HG03064 (cell line): ENCODE data around the gene TNP2.
A peak's percentile ranks its signal among the peaks of the same experiment; 100 is the strongest.
"Not testable (repeated sequence)": the region's sequence is repeated elsewhere in the genome, so short reads cannot be mapped to it uniquely, and the experiment has no call there.

ENCODE experiments used
- ATAC-seq: cut with Tn5 transposase; IDR thresholded peaks from one replicate; pipeline ENCODE4 v1.9.1; 2021; ENCODE audit warnings: low read depth; ENCODE audit not compliant: unreplicated experiment

TNP2 gene

DNA sequence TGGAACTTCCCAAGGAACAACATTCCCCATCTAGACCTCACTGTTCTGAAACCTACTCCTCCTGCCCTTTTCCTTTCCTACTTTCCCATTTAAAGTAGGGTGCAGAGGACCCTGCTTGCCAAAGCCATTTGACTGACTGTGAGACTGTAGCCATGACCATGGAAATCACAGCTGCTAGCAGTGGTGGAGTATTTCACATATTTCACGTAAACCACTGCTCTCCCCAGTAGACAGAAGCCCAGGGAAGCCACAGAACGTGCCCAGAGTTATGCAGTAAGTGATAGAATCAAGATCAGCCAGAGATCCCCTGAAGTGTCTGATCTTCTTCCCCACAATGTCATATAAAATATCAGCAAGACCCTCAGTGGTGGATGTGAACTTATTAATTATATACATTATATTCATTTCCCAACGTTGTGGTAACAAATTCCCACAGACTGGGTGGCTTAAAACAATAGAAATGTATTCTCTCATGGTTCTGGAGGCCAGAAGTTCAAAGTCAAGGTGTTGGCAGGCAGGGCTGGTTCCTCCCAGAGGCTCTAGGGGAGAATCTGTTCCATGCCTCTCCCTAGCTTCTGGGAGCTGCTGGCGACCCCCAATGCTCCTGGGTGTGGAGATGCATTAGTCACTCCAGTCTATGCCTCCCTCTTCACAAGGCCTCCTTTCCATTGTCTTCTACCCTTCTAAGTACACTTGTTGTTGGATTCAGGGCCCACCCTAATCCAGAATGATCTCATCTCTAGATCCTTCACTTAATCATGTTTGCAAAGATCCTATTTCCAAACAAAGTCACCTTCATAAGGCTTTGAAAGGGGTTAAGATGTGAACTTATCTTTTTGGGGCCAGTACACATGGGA, 32.7 kb upstream of the TNP2 start:
- ATAC-seq, result no peak

DNA sequence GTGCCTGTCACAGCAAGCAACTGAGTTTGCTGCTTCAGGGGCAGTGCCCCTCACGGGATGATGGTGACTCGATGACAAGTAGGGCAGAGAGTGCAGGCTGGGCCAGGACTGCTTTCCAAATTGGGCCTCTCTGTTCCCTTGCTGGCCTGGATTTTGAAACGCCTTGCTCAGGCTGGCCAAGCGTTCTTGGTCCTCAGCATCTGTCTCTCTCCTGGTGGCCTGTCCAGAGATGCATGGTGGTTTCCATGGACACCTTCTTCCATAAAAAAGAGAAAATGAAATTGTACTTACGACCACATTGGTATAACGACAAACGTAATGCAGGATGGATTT, 31.4 kb upstream of the TNP2 start:
- no peak for ATAC-seq

DNA sequence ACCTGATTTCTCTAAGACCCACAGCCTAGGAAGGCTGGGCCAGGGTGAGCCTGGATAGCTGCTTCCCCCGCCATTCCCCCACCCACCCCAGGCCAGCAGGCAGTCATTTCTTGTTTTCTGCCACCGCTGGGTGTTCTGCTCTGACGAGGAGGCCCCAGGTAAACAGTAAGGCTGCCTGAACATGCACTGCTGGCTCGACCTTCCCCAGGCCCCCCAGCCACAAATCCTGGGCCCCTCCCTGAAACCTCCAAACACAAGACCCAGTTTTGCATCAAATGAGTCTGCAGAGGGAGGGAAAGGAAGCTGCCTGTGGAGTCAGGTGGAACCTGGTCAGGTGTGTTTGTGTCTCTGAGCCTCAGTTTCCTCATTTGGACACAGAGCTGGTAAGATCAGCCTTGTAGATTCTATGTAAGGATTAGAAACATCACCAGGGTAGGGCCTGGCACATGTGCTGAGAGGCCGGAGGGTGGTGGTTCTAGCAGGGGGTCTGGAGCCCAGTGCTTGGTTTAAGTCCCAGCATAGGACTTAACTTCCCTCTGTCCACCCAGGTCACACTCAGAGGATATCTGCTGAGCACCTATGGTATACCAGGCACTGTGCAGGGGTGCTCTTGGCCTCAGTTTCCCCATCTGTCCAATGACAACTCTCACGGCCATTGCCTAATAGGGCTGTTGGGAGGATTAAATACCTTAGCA, 30.9 kb upstream of the TNP2 start:
- ATAC-seq, result no peak

DNA sequence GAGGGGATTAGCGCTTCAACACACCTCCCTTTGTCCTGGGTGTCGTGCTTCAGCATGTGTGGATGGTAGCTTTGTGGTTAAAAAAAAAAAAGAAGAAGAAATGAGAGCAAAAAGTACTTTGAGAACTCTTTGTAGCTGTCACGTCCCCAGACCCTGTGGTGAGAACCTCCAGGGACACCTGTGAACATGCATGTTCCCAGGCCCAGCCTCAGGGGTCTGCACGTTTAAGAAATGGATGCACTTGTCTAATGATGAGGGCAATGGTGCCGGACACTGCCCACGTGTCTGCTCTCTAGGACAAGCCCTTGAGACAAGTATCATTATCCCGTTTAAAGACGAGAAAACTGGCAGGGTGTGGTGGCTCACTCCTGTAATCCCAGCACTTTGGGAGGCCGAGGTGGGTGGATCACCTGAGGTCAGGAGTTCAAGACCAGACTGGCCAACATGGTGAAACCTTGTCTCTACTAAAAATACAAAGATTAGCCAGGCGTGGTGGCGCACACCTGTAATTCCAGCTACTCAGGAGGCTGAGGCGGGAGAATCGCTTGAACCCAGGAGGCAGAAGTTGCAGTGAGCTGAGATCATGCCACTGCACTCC, 29.9 kb upstream of the TNP2 start:
- not testable (repeated sequence) for ATAC-seq

GRCh38 chr16:11298143-11298900, 29.2 kb upstream of the TNP2 start:
- no peak for ATAC-seq

DNA sequence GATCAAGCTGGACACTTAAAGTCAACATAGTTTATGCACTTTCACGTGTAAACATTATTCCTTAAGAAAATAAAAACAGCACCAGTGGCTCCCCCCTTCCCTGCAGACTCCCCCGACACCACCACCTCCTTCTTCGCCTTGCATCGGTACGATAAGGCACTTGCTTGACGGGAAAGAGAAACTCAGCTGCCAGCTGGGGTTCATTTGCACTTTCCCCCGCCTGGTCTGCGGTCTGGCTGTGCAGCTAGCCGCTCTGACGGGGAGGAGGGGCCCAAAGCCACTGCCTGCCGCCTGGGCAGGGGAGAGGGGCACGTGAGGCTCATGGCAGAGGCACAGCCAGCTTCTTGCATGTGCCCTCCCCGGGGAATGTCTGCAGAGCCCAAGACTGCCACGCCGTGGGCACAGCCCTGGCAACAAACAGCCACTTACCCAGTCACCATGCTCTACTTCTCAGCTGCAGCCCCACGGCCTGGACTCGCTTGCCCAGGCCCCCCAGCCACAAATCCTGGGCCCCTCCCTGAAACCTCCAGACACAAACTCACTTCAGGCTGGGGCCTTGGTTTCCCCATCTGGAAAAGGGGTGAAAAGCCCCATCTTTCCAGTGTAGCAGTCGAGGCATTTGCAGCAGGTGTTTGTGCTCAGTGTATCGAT, 28.5 kb upstream of the TNP2 start:
- peak; percentile 71 for ATAC-seq

DNA sequence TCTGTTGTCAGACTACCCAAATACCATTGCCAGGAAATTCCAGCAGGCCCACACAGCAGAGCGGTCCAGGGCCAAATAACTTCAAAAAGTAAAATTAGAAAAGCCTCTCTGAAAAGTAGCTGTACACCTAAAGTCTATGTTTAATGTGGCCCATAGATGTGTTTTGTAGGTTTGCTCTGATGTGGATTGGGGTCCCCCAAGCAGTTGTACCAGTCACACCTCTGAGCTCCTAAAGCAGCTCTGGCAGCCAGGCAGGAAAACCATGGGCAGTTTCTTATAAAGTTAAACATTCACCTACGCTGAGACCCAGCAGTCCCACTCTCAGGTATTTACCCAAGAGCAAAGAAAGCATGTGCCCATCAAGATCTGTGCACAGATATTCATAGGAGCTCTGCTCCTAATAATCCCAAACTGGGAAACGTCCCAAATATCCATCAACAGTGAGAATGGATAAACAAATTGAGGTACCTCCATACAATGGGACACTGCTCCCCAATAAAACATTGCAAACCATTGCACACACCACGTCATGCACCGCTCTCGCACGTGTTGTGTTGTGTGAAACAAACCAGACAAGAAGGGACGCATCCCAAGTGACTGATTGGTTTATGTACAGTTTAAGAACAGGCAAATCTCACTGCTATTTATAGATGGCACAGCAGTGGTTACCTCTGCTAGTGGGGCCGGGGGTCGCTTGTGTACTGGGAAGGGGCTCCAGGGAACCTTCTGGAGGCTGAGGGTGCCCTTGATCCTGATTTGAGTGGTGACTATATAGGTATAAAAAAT, 27.8 kb upstream of the TNP2 start:
- peak; percentile 10 for ATAC-seq

- no peak for ATAC-seq
Observed at GRCh38 chr16:11296351-11296705, 27.2 kb upstream of the TNP2 start.

- no peak for ATAC-seq
Observed at GRCh38 chr16:11295672-11296071, 26.5 kb upstream of the TNP2 start.

GRCh38 chr16:11292076-11292748, 23.1 kb upstream of the TNP2 start:
- ATAC-seq, result no peak

- ATAC-seq, result no peak
Observed at GRCh38 chr16:11291091-11291703, 22.1 kb upstream of the TNP2 start.

GRCh38 chr16:11290102-11290893, 21.2 kb upstream of the TNP2 start:
- no peak for ATAC-seq

DNA sequence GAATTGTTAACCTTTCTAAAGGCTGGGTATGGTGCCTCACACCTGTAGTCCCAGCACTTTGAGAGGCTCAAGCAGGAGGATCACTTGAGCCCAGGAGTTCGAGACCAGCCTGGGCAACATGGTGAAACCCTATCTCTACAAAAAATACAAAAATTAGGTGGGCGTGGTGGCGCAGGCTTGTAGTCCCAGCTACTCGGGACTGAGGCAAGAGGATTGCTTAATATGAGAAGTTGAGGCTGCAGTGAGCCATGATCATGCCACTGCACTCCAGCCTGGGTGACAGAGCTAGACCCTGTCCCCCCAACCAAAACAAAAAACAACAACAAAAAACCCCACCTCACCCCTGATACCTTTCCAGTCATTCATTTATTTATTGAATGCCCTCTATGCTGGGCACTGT, 20.6 kb upstream of the TNP2 start:
- ATAC-seq, result not testable (repeated sequence)

DNA sequence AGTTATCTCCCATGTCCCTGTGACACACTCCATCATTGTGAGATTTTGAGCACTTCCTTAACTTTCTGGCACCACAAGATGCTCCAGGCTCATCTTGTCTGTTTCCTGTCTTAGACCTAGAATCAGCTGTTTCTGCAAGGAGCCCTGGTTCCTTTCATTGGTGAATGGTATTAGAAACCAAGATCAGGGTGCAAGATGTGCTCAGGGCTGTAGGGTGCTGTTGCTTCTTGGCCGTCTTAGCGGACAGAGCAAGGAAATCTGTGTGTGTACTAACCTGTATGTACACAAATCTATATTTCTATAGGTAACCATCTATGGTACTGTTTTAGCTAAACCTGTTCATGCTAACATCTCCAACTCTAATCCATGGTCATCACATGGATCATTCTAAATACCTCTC, 20.1 kb upstream of the TNP2 start:
- no peak for ATAC-seq

DNA sequence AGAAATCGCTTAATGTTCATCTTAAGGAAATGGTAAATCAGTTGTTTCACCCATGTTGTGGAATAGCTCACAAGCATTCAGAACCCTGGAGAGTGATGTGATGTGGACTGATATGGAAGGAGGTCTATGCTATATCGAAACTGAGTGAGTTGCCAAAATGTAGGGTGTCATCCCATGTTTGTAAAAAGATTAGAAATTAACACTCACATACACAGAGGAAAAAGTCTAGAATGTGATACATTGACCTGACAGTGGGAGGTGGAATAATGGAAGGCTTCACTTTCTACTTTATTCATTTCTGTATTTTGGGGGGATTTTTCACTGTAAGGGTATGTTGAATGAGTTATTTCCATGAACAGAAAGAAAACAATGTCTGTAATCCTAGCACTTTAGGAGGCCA, 16.7 kb upstream of the TNP2 start:
- ATAC-seq, result no peak

- no peak for ATAC-seq
Observed at GRCh38 chr16:11283820-11284248, 14.7 kb upstream of the TNP2 start.

GRCh38 chr16:11280616-11281522, 11.7 kb upstream of the TNP2 start, which contains the start of gene PRM1:
Gene PRM1, minus strand, starts transcription at chr16:11281330. Its CDS starts 92 bp downstream, at chr16:11281238.
- no peak for ATAC-seq
